EL (cell line): ENCODE results near the gene JARID2.

Source experiments
- DNase-seq: peaks from one replicate; pipeline ENCODE4 v3.0.0-alpha.2; 2016

Gene JARID2

GRCh38 chr6:15247500-15248450 lies 1.9 kb downstream of the JARID2 start:
- peak; percentile 74 for DNase-seq

- peak; percentile 97 for DNase-seq
These were observed 2.8 kb downstream of the JARID2 start for GRCh38 chr6:15248451-15249370.

GRCh38 chr6:15249371-15250019 lies 3.6 kb downstream of the JARID2 start:
- DNase-seq = no peak

- DNase-seq = no peak
These were observed 4.6 kb downstream of the JARID2 start for GRCh38 chr6:15250187-15251168.

- DNase-seq = no peak
These were observed 6.3 kb downstream of the JARID2 start for GRCh38 chr6:15252195-15252594.

- DNase-seq = no peak
These were observed 7.5 kb downstream of the JARID2 start for GRCh38 chr6:15253203-15254022.

- peak; percentile 38 for DNase-seq
These were observed 8.5 kb downstream of the JARID2 start for GRCh38 chr6:15254070-15254975.

- DNase-seq = no peak
These were observed 9.6 kb downstream of the JARID2 start for GRCh38 chr6:15255481-15255880.

- DNase-seq = no peak
These were observed 10.1 kb downstream of the JARID2 start for GRCh38 chr6:15255909-15256395.

- no peak for DNase-seq
These were observed 10.8 kb downstream of the JARID2 start for GRCh38 chr6:15256538-15257271.

- DNase-seq = no peak
These were observed 11.7 kb downstream of the JARID2 start for GRCh38 chr6:15257357-15258132.

- no peak for DNase-seq
These were observed 13.9 kb downstream of the JARID2 start for GRCh38 chr6:15259766-15260098.

GRCh38 chr6:15260099-15260821 lies 14.4 kb downstream of the JARID2 start:
- peak; percentile 89 for DNase-seq

GRCh38 chr6:15263780-15264374 lies 18.0 kb downstream of the JARID2 start:
- DNase-seq = no peak

GRCh38 chr6:15264412-15264811 lies 18.5 kb downstream of the JARID2 start:
- DNase-seq = no peak

- DNase-seq = peak; percentile 30
These were observed 19.3 kb downstream of the JARID2 start for GRCh38 chr6:15264902-15265761.
